ENCODE data around the gene LRRC17. TPM values are rescaled to one million over a fixed set of nuclear protein-coding genes. Genes with fewer than 3 reads are reported as not detected.
"Not testable (repeated sequence)": the region's sequence is repeated elsewhere in the genome, so short reads cannot be mapped to it uniquely, and the experiment has no call there.

LRRC17 gene
- total and polyA plus RNA-seq, 4 experiments from 2014 or later = 0.26 to 0.72 (median 0.52) TPM; not detected in 1

DNA sequence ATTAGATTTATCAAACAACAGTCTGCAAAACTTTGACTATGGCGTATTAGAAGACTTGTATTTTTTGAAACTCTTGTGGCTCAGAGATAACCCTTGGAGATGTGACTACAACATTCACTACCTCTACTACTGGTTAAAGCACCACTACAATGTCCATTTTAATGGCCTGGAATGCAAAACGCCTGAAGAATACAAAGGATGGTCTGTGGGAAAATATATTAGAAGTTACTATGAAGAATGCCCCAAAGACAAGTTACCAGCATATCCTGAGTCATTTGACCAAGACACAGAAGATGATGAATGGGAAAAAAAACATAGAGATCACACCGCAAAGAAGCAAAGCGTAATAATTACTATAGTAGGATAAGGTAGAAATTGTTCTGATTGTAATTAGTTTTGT is 31.4 kb downstream of the LRRC17 start:
- H3K9me3 Mint-ChIP-seq = peaks cover 0 to 3% (median 0%) of the 10 kb centered on the region in 8 donors
- no peak overlapping the region for H3K4me3 Mint-ChIP-seq
- POLR2A ChIA-PET (ENCODE audit: partially characterized antibody) = no interaction called here

GRCh38 chr7:102951839-102952238 is 39.0 kb downstream of the LRRC17 start:
- no peaks in the 10 kb centered on the region for H3K27me3 ChIP-seq (ENCODE audit: insufficient read depth, low read length)

More for the DNA sequence above, 31.4 kb downstream of the LRRC17 start:
- H3K9me3 ChIP-seq (ENCODE audit: control insufficient read depth in 1 of 2, low read length in 2 of 2) = no peaks in the 10 kb centered on the region
- H3K27me3 ChIP-seq (ENCODE audit: insufficient read depth, low read length) = no peaks in the 10 kb centered on the region
- no peak overlapping the region for H3K4me3 ChIP-seq (ENCODE audit: low read length in 2 of 2)
- H3K36me3 Mint-ChIP-seq = no peaks in the 10 kb centered on the region
- no peak overlapping the region for H3K27ac Mint-ChIP-seq
- no peak overlapping the region for H3K27ac ChIP-seq (ENCODE audit: low read depth, low read length)
- intact Hi-C loops (cut with micrococcal nuclease) = no loop called here
- H3K4me1 ChIP-seq (ENCODE audit: insufficient read depth, low read length) = no peaks in the 10 kb centered on the region
- H3K4me1 Mint-ChIP-seq = peaks cover 0 to 2% (median 0%) of the 10 kb centered on the region in 4 donors
- CTCF ChIA-PET (ENCODE audit: partially characterized antibody) = no interaction called here
- no peaks in the 10 kb centered on the region for H3K36me3 ChIP-seq (ENCODE audit: insufficient read depth, low read length)
- DNase-seq = no peak
- no peaks in the 10 kb centered on the region for H3K27me3 Mint-ChIP-seq

DNA sequence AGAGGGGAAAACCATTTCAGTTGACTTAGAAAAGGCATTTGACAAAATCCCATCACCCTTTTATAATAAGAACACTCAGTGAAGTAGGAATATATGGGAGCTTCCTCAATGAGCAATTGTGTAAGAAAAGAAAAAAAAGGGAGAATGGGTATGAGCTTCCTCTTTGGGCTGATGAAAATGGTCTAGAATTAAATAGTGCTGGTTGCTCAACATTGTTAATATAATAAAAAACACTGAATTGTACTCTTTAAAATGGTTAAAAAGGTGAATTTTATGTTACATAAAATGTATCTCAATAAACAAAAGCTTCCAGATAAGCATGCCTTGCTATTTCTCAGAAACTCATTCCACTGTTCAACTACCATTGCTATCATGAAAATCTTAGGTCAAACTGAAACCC is 40.6 kb downstream of the LRRC17 start:
- peaks cover 8 to 51% (median 36%) of the 10 kb centered on the region in 8 donors for H3K9me3 Mint-ChIP-seq
- no peak overlapping the region for H3K27ac Mint-ChIP-seq
- H3K36me3 ChIP-seq (ENCODE audit: insufficient read depth, low read length) = no peaks in the 10 kb centered on the region
- H3K4me3 Mint-ChIP-seq = no peak overlapping the region
- H3K27ac ChIP-seq (ENCODE audit: low read depth, low read length) = no peak overlapping the region
- no peaks in the 10 kb centered on the region for H3K4me1 Mint-ChIP-seq
- no peak overlapping the region for H3K4me3 ChIP-seq (ENCODE audit: low read length in 2 of 2)
- peaks cover 7 to 8% of the 10 kb centered on the region in 2 donors for H3K36me3 Mint-ChIP-seq
- no peaks in the 10 kb centered on the region for H3K4me1 ChIP-seq (ENCODE audit: insufficient read depth, low read length)
- H3K27me3 ChIP-seq (ENCODE audit: insufficient read depth, low read length) = no peaks in the 10 kb centered on the region
- POLR2A ChIA-PET (ENCODE audit: partially characterized antibody) = no interaction called here
- CTCF ChIA-PET (ENCODE audit: partially characterized antibody) = no interaction called here
- peaks cover 2 to 6% of the 10 kb centered on the region in 2 donors for H3K27me3 Mint-ChIP-seq
- intact Hi-C loops (cut with micrococcal nuclease) = no loop called here
- DNase-seq = no peak
- no peaks in the 10 kb centered on the region for H3K9me3 ChIP-seq (ENCODE audit: control insufficient read depth in 1 of 2, low read length in 2 of 2)

More at GRCh38 chr7:102951839-102952238, 39.0 kb downstream of the LRRC17 start:
- peaks cover 2 to 6% of the 10 kb centered on the region in 2 donors for H3K27me3 Mint-ChIP-seq
- no peak overlapping the region for H3K4me3 Mint-ChIP-seq
- peaks cover 8 to 41% (median 35%) of the 10 kb centered on the region in 8 donors for H3K9me3 Mint-ChIP-seq
- Histone ChIP-seq H3K9me3 (ENCODE audit: control insufficient read depth in 1 of 2, low read length in 2 of 2) (no peaks in the 10 kb centered on the region), H3K4me1 (ENCODE audit: insufficient read depth, low read length) (no peaks in the 10 kb centered on the region), H3K4me3 (ENCODE audit: low read length in 2 of 2) (no peak overlapping the region), H3K36me3 (ENCODE audit: insufficient read depth, low read length) (no peaks in the 10 kb centered on the region), H3K27ac (ENCODE audit: low read depth, low read length) (no peak overlapping the region)
- H3K36me3 Mint-ChIP-seq = peaks cover 7 to 8% of the 10 kb centered on the region in 2 donors
- H3K4me1 Mint-ChIP-seq = no peaks in the 10 kb centered on the region
- intact Hi-C loops (cut with micrococcal nuclease) = no loop called here
- ChIA-PET POLR2A (ENCODE audit: partially characterized antibody) (no interaction called here), CTCF (ENCODE audit: partially characterized antibody) (no interaction called here)
- DNase-seq = no peak
- no peak overlapping the region for H3K27ac Mint-ChIP-seq

DNA sequence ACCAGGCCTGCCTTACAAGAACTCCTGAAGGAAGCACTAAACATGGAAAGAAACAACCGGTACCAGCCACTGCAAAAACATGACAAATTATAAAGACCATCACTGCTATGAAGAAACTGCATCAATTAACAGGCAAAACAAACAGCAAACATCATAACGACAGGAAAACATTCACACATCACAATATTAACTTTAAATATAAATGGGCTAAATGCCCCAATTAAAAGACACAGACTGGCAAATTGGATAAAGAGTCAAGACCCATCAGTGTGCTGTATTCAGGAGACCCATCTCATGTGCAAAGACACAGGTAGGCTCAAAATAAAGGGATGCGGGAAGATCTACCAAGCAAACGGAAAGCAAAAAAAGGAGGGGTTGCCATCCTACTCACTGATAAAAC is 41.6 kb downstream of the LRRC17 start:
- H3K27me3 Mint-ChIP-seq; DNase-seq; POLR2A ChIA-PET (ENCODE audit: partially characterized antibody); H3K4me3 ChIP-seq (ENCODE audit: low read length in 2 of 2); H3K27ac Mint-ChIP-seq; CTCF ChIA-PET (ENCODE audit: partially characterized antibody); H3K4me3 Mint-ChIP-seq; H3K4me1 ChIP-seq (ENCODE audit: insufficient read depth, low read length); H3K36me3 Mint-ChIP-seq; H3K36me3 ChIP-seq (ENCODE audit: insufficient read depth, low read length); intact Hi-C loops (cut with micrococcal nuclease); H3K27me3 ChIP-seq (ENCODE audit: insufficient read depth, low read length); H3K9me3 ChIP-seq (ENCODE audit: control insufficient read depth in 1 of 2, low read length in 2 of 2); H3K4me1 Mint-ChIP-seq; H3K27ac ChIP-seq (ENCODE audit: low read depth, low read length): not testable (repeated sequence)
- H3K9me3 Mint-ChIP-seq = peaks cover 8 to 51% (median 36%) of the 10 kb centered on the region in 8 donors

DNA sequence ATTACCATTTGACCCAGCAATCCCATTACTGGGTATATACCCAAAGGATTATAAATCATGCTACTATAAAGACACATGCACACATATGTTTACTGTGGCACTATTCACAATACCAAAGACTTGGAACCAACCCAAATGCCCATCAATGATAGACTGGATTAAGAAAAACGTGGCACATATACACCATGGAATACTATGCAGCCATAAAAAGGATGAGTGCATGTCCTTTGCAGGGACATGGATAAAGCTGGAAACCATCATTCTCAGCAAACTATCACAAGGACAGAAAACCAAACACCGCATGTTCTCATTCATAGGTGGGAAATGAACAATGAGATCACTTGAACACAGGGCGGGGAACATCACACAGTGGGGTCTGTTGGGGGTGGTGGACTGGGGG is 45.2 kb downstream of the LRRC17 start:
- H3K9me3 ChIP-seq (ENCODE audit: control insufficient read depth in 1 of 2, low read length in 2 of 2); H3K27ac ChIP-seq (ENCODE audit: low read depth, low read length); H3K4me3 ChIP-seq (ENCODE audit: low read length in 2 of 2); H3K36me3 Mint-ChIP-seq; DNase-seq; H3K27me3 Mint-ChIP-seq; intact Hi-C loops (cut with micrococcal nuclease); H3K27ac Mint-ChIP-seq; H3K4me1 ChIP-seq (ENCODE audit: insufficient read depth, low read length); H3K4me1 Mint-ChIP-seq; CTCF ChIA-PET (ENCODE audit: partially characterized antibody); H3K36me3 ChIP-seq (ENCODE audit: insufficient read depth, low read length); H3K27me3 ChIP-seq (ENCODE audit: insufficient read depth, low read length); POLR2A ChIA-PET (ENCODE audit: partially characterized antibody); H3K4me3 Mint-ChIP-seq: not testable (repeated sequence)
- H3K9me3 Mint-ChIP-seq = peaks cover 6 to 44% (median 35%) of the 10 kb centered on the region in 8 donors

GRCh38 chr7:102961993-102962392 is 49.2 kb downstream of the LRRC17 start:
- CTCF ChIA-PET (ENCODE audit: partially characterized antibody); POLR2A ChIA-PET (ENCODE audit: partially characterized antibody); H3K4me3 Mint-ChIP-seq; H3K4me1 Mint-ChIP-seq; H3K36me3 ChIP-seq (ENCODE audit: insufficient read depth, low read length); H3K27ac ChIP-seq (ENCODE audit: low read depth, low read length); H3K9me3 ChIP-seq (ENCODE audit: control insufficient read depth in 1 of 2, low read length in 2 of 2); H3K36me3 Mint-ChIP-seq; H3K27ac Mint-ChIP-seq; intact Hi-C loops (cut with micrococcal nuclease); H3K4me3 ChIP-seq (ENCODE audit: low read length in 2 of 2); DNase-seq; H3K27me3 ChIP-seq (ENCODE audit: insufficient read depth, low read length); H3K4me1 ChIP-seq (ENCODE audit: insufficient read depth, low read length); H3K27me3 Mint-ChIP-seq: not testable (repeated sequence)
- peaks cover 0 to 11% (median 3%) of the 10 kb centered on the region in 8 donors for H3K9me3 Mint-ChIP-seq

GRCh38 chr7:102966465-102966864 is 53.7 kb downstream of the LRRC17 start:
- intact Hi-C loops (cut with micrococcal nuclease) = no loop called here
- H3K36me3 Mint-ChIP-seq = no peaks in the 10 kb centered on the region
- no peaks in the 10 kb centered on the region for H3K27me3 Mint-ChIP-seq
- Histone ChIP-seq H3K9me3 (ENCODE audit: control insufficient read depth in 1 of 2, low read length in 2 of 2) (no peaks in the 10 kb centered on the region), H3K36me3 (ENCODE audit: insufficient read depth, low read length) (no peaks in the 10 kb centered on the region), H3K4me1 (ENCODE audit: insufficient read depth, low read length) (no peaks in the 10 kb centered on the region), H3K4me3 (ENCODE audit: low read length in 2 of 2) (no peak overlapping the region), H3K27me3 (ENCODE audit: insufficient read depth, low read length) (no peaks in the 10 kb centered on the region), H3K27ac (ENCODE audit: low read depth, low read length) (no peak overlapping the region)
- no peak for DNase-seq
- peaks cover 0 to 7% (median 0%) of the 10 kb centered on the region in 8 donors for H3K9me3 Mint-ChIP-seq
- no peak overlapping the region for H3K4me3 Mint-ChIP-seq
- no peaks in the 10 kb centered on the region for H3K4me1 Mint-ChIP-seq
- no peak overlapping the region for H3K27ac Mint-ChIP-seq
- ChIA-PET CTCF (ENCODE audit: partially characterized antibody) (no interaction called here), POLR2A (ENCODE audit: partially characterized antibody) (no interaction called here)

- Mint-ChIP-seq H3K4me3 (no peak overlapping the region), H3K9me3 (peaks cover 0 to 2% (median 0%) of the 10 kb centered on the region in 8 donors), H3K4me1 (no peaks in the 10 kb centered on the region), H3K36me3 (no peaks in the 10 kb centered on the region), H3K27me3 (no peaks in the 10 kb centered on the region), H3K27ac (no peak overlapping the region)
- intact Hi-C loops (cut with micrococcal nuclease) = no loop called here
- DNase-seq = no peak
- Histone ChIP-seq H3K9me3 (ENCODE audit: control insufficient read depth in 1 of 2, low read length in 2 of 2) (no peaks in the 10 kb centered on the region), H3K27ac (ENCODE audit: low read depth, low read length) (no peak overlapping the region), H3K27me3 (ENCODE audit: insufficient read depth, low read length) (no peaks in the 10 kb centered on the region), H3K4me1 (ENCODE audit: insufficient read depth, low read length) (no peaks in the 10 kb centered on the region), H3K36me3 (ENCODE audit: insufficient read depth, low read length) (no peaks in the 10 kb centered on the region), H3K4me3 (ENCODE audit: low read length in 2 of 2) (no peak overlapping the region)
- CTCF ChIA-PET (ENCODE audit: partially characterized antibody) = no interaction called here
- POLR2A ChIA-PET (ENCODE audit: partially characterized antibody) = no interaction called here
Observed at GRCh38 chr7:102967798-102968197, 55.0 kb downstream of the LRRC17 start.

All from CD4-positive, alpha-beta memory T cell (primary cell).